ENCODE results near the gene USP6NL.
A peak's percentile ranks its signal among the peaks of the same experiment; 100 is the strongest.

USP6NL gene

GRCh38 chr10:11562888-11563287 lies 48.6 kb downstream of the USP6NL start:
- FAIRE-seq: no peak
- no peak for TF ChIP-seq POLR2A (IDR thresholded peaks at IDR 0.05; ENCODE audit: low read depth, low read length)
- TF ChIP-seq POLR2AphosphoS5 (IDR thresholded peaks at IDR 0.05; ENCODE audit: low read depth, low read length): no peak
- no peak for TF ChIP-seq TAF1 (IDR thresholded peaks at IDR 0.05; ENCODE audit: borderline replicate concordance, low read depth, low read length)
- DNase-seq (ENCODE audit: insufficient read length): no peak

- FAIRE-seq (peak; percentile 62), DNase-seq (ENCODE audit: insufficient read length) (no peak)
- TF ChIP-seq POLR2A (IDR thresholded peaks at IDR 0.05; ENCODE audit: low read depth, low read length): no peak
- no peak for TF ChIP-seq TAF1 (IDR thresholded peaks at IDR 0.05; ENCODE audit: borderline replicate concordance, low read depth, low read length)
- TF ChIP-seq POLR2AphosphoS5 (IDR thresholded peaks at IDR 0.05; ENCODE audit: low read depth, low read length): no peak
Observed at GRCh38 chr10:11560076-11560709, 51.3 kb downstream of the USP6NL start.

- FAIRE-seq: no peak
- no peak for TF ChIP-seq POLR2A (IDR thresholded peaks at IDR 0.05; ENCODE audit: low read depth, low read length)
- TF ChIP-seq POLR2AphosphoS5 (IDR thresholded peaks at IDR 0.05; ENCODE audit: low read depth, low read length): no peak
- TF ChIP-seq TAF1 (IDR thresholded peaks at IDR 0.05; ENCODE audit: borderline replicate concordance, low read depth, low read length): no peak
Observed at GRCh38 chr10:11557967-11558366, 53.5 kb downstream of the USP6NL start.

GRCh38 chr10:11557513-11557912 lies 53.9 kb downstream of the USP6NL start:
- FAIRE-seq (no peak), DNase-seq (ENCODE audit: insufficient read length) (no peak)
- TF ChIP-seq POLR2A (IDR thresholded peaks at IDR 0.05; ENCODE audit: low read depth, low read length) (no peak), POLR2AphosphoS5 (IDR thresholded peaks at IDR 0.05; ENCODE audit: low read depth, low read length) (no peak), TAF1 (IDR thresholded peaks at IDR 0.05; ENCODE audit: borderline replicate concordance, low read depth, low read length) (no peak)

More at GRCh38 chr10:11557967-11558366, 53.5 kb downstream of the USP6NL start:
- DNase-seq (ENCODE audit: insufficient read length): no peak

GRCh38 chr10:11555556-11555955 lies 55.9 kb downstream of the USP6NL start:
- DNase-seq (ENCODE audit: insufficient read length) (no peak), FAIRE-seq (peak; percentile 81)
- TF ChIP-seq TAF1 (IDR thresholded peaks at IDR 0.05; ENCODE audit: borderline replicate concordance, low read depth, low read length) (no peak), POLR2AphosphoS5 (IDR thresholded peaks at IDR 0.05; ENCODE audit: low read depth, low read length) (no peak), POLR2A (IDR thresholded peaks at IDR 0.05; ENCODE audit: low read depth, low read length) (no peak)

GRCh38 chr10:11553773-11554381 lies 57.6 kb downstream of the USP6NL start:
- peak; percentile 90 for FAIRE-seq
- no peak for TF ChIP-seq POLR2A (IDR thresholded peaks at IDR 0.05; ENCODE audit: low read depth, low read length)
- TF ChIP-seq POLR2AphosphoS5 (IDR thresholded peaks at IDR 0.05; ENCODE audit: low read depth, low read length): no peak
- TF ChIP-seq TAF1 (IDR thresholded peaks at IDR 0.05; ENCODE audit: borderline replicate concordance, low read depth, low read length): no peak
- no peak for DNase-seq (ENCODE audit: insufficient read length)

- FAIRE-seq (peak; percentile 90), DNase-seq (ENCODE audit: insufficient read length) (no peak)
- TF ChIP-seq POLR2AphosphoS5 (IDR thresholded peaks at IDR 0.05; ENCODE audit: low read depth, low read length) (no peak), TAF1 (IDR thresholded peaks at IDR 0.05; ENCODE audit: borderline replicate concordance, low read depth, low read length) (no peak)
Observed at GRCh38 chr10:11551916-11552602, 59.4 kb downstream of the USP6NL start.

- DNase-seq (ENCODE audit: insufficient read length): no peak
- peak; percentile 91 for FAIRE-seq
- TF ChIP-seq POLR2A (IDR thresholded peaks at IDR 0.05; ENCODE audit: low read depth, low read length) (no peak), TAF1 (IDR thresholded peaks at IDR 0.05; ENCODE audit: borderline replicate concordance, low read depth, low read length) (no peak), POLR2AphosphoS5 (IDR thresholded peaks at IDR 0.05; ENCODE audit: low read depth, low read length) (no peak)
Observed at GRCh38 chr10:11551104-11551503, 60.3 kb downstream of the USP6NL start.

- no peak for TF ChIP-seq POLR2A (IDR thresholded peaks at IDR 0.05; ENCODE audit: low read depth, low read length)
- TF ChIP-seq TAF1 (IDR thresholded peaks at IDR 0.05; ENCODE audit: borderline replicate concordance, low read depth, low read length): no peak
- TF ChIP-seq POLR2AphosphoS5 (IDR thresholded peaks at IDR 0.05; ENCODE audit: low read depth, low read length): no peak
- FAIRE-seq (peak; percentile 66), DNase-seq (ENCODE audit: insufficient read length) (no peak)
Observed at GRCh38 chr10:11548768-11549099, 62.7 kb downstream of the USP6NL start.

- no peak for DNase-seq (ENCODE audit: insufficient read length)
- no peak for FAIRE-seq
- TF ChIP-seq TAF1 (IDR thresholded peaks at IDR 0.05; ENCODE audit: borderline replicate concordance, low read depth, low read length) (no peak), POLR2A (IDR thresholded peaks at IDR 0.05; ENCODE audit: low read depth, low read length) (no peak), POLR2AphosphoS5 (IDR thresholded peaks at IDR 0.05; ENCODE audit: low read depth, low read length) (no peak)
Observed at GRCh38 chr10:11548065-11548767, 63.2 kb downstream of the USP6NL start.

- no peak for TF ChIP-seq POLR2A (IDR thresholded peaks at IDR 0.05; ENCODE audit: low read depth, low read length)
- no peak for TF ChIP-seq POLR2AphosphoS5 (IDR thresholded peaks at IDR 0.05; ENCODE audit: low read depth, low read length)
- TF ChIP-seq TAF1 (IDR thresholded peaks at IDR 0.05; ENCODE audit: borderline replicate concordance, low read depth, low read length): no peak
- FAIRE-seq (no peak), DNase-seq (ENCODE audit: insufficient read length) (no peak)
Observed at GRCh38 chr10:11546581-11546980, 64.9 kb downstream of the USP6NL start.

All from GM12892 (cell line).